ENCODE results near the gene GPR4. TPM values are rescaled to one million over a fixed set of nuclear protein-coding genes. Genes with fewer than 3 reads are reported as not detected.
"Not testable (repeated sequence)": the region's sequence is repeated elsewhere in the genome, so short reads cannot be mapped to it uniquely, and the experiment has no call there.

The GPR4 gene
- total RNA-seq, 1 experiment from 2014 or later = not detected

DNA sequence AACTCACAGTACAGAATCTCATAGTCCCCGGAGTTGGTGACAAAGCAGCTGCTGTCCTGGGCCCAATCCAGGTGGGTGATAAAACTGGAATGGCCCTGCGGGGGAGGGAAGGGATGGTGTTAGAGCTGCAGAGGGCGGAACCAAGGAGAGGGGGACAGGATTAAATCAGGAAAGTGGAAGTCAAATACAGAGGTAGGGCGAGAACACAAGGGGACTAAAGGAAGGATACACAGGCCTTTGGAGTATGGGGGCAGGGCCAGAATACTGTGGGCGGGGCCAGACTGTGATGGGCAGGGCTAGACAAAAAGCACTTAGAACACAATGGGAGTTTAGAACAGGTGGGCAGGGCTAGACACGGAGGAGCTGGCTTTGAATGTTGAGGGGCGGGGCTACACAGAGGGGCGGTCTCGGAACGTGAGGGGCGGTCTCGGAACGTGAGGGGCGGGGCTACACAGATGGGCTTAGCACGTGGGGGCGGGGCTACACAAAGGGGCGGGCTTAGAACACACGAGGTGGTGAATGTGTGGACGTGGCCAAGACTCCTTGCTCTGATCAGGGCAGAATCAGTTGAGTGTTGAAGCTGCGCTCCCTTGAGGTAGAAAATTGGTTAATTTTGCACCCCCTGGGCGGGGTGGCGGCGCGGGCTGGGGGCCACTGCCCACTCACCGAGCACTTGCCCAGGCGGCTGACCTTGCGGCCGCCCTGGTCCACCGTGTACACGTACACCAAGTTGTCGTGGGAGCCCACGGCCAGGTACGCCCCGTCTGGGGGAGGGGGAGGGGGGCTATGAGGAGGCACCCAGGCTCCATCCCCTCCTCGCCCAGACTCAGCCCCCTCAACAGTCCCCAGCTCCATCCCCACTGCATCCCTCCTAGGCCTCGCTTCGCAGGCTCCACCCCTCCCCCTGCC, 14.0 kb upstream of the GPR4 start:
- Mint-ChIP-seq H3K9me3 (ENCODE audit: unreplicated experiment) (no peaks in the 10 kb centered on the region), H3K27me3 (ENCODE audit: insufficient read depth, unreplicated experiment) (no peaks in the 10 kb centered on the region), H3K36me3 (ENCODE audit: insufficient read depth, unreplicated experiment) (peaks cover 94% of the 10 kb centered on the region), H3K27ac (ENCODE audit: low read depth, unreplicated experiment) (peak overlapping the region; percentile 95), H3K4me1 (ENCODE audit: insufficient read depth, unreplicated experiment) (peaks cover 19% of the 10 kb centered on the region), H3K4me3 (ENCODE audit: unreplicated experiment) (no peak overlapping the region)
- TF ChIP-seq, protein P1, sequence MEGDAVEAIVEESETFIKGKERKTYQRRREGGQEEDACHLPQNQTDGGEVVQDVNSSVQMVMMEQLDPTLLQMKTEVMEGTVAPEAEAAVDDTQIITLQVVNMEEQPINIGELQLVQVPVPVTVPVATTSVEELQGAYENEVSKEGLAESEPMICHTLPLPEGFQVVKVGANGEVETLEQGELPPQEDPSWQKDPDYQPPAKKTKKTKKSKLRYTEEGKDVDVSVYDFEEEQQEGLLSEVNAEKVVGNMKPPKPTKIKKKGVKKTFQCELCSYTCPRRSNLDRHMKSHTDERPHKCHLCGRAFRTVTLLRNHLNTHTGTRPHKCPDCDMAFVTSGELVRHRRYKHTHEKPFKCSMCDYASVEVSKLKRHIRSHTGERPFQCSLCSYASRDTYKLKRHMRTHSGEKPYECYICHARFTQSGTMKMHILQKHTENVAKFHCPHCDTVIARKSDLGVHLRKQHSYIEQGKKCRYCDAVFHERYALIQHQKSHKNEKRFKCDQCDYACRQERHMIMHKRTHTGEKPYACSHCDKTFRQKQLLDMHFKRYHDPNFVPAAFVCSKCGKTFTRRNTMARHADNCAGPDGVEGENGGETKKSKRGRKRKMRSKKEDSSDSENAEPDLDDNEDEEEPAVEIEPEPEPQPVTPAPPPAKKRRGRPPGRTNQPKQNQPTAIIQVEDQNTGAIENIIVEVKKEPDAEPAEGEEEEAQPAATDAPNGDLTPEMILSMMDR (IDR thresholded peaks at IDR 0.05; ENCODE audit: unreplicated experiment) = no peak
- BruUV-seq (replicated peaks) = no TSS peak
- ChIA-PET CTCF (interaction anchor here (0.5 to 7.3 kb wide), 6 partner anchors 10 to 608 kb away, joined by 3 to 63 read pairs (median 4); partner anchors contain the start of gene EML2), POLR2A (interaction anchor here (1.2 to 8.7 kb wide), 4 partner anchors 15 to 120 kb away, joined by 3 to 88 read pairs (median 8); no protein-coding TSS in a partner anchor)
- intact Hi-C loops (cut with micrococcal nuclease) = loop anchor here (2.0 kb wide), 1 partner anchor 25 kb away; no protein-coding TSS in a partner anchor
- DNase-seq (ENCODE audit: unreplicated experiment) = peak; percentile 97

DNA sequence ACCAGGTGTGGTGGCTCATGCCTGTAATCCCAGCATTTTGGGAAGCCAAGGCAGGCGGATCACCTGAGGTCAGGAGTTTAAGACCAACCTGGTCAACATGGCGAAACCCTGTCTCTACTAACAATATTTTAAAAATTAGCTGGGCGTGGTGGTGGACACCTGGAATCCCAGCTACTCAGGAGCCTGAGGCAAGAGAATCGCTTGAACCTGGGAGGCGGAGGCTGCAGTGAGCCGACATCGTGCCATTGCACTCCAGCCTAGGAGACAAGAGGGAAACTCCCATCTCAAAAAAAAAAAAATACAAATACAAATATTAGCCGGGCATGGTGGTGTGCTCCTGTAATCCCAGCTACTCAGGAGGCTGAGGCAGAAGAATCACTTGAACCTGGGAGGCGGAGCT, 13.0 kb upstream of the GPR4 start:
- BruUV-seq (replicated peaks); DNase-seq (ENCODE audit: unreplicated experiment); H3K4me3 Mint-ChIP-seq (ENCODE audit: unreplicated experiment); H3K9me3 Mint-ChIP-seq (ENCODE audit: unreplicated experiment); H3K27me3 Mint-ChIP-seq (ENCODE audit: insufficient read depth, unreplicated experiment): not testable (repeated sequence)
- H3K27ac Mint-ChIP-seq (ENCODE audit: low read depth, unreplicated experiment) = peak overlapping the region; percentile 84
- POLR2A ChIA-PET = interaction anchor here (1.1 to 8.7 kb wide), 7 partner anchors 16 to 159 kb away, joined by 3 to 88 read pairs (median 7); partner anchors contain the start of genes EML2 and OPA3
- H3K4me1 Mint-ChIP-seq (ENCODE audit: insufficient read depth, unreplicated experiment) = peaks cover 19% of the 10 kb centered on the region
- intact Hi-C loops (cut with micrococcal nuclease) = loop anchor here (2.0 kb wide), 1 partner anchor 26 kb away; no protein-coding TSS in a partner anchor
- peaks cover 94% of the 10 kb centered on the region for H3K36me3 Mint-ChIP-seq (ENCODE audit: insufficient read depth, unreplicated experiment)
- CTCF ChIA-PET = interaction anchor here (0.6 to 7.3 kb wide), 3 partner anchors 17 to 609 kb away, joined by 3 to 63 read pairs (median 8); partner anchors contain the start of gene EML2

DNA sequence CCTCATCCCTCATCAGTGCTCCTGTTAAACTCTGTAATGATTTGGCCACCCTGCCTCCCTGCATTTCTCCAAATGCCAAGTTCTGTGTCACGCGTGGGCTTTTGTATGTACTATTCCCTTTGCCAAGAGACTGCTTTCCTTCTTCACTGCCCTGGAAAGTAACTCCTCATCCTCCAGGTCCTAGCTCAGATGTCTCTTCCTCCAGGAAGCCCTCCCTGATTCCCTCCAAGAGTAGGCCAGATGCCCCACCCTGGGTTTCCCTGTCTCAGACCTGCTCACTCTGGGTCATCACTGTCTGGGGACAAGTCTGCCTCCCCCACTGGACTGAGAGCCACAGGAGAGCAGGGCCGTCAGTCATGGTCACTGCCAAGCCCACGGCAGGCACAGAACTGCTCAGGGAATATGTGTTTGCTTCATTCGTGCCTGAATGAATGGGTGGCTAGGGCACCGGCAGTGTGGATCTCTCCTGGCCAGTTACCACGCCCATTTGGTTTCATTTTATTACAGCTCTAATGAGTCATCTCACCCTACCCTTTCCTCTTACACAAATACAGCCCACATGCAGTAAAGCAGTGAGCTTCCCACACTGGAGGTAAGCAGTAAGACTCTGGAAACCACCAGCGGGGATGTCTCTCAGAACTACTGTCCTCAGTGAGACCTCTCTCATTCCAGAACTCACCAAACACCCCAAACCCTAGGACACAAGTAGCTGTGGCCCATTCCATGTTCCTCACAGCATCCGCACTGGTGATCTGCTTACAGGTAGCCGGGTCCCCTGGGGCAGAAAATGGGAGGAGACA, 12.1 kb upstream of the GPR4 start:
- TF ChIP-seq, protein P1 (IDR thresholded peaks at IDR 0.05; ENCODE audit: unreplicated experiment) = no peak
- DNase-seq (ENCODE audit: unreplicated experiment) = peak; percentile 96
- H3K4me3 Mint-ChIP-seq (ENCODE audit: unreplicated experiment) = peak overlapping the region; percentile 62
- BruUV-seq (replicated peaks) = TSS peak; percentile 60
- peak overlapping the region; percentile 84 for H3K27ac Mint-ChIP-seq (ENCODE audit: low read depth, unreplicated experiment)
- ChIA-PET CTCF (interaction anchor here (1.0 to 7.3 kb wide), 4 partner anchors 17 to 27 kb away, joined by 3 to 63 read pairs (median 6); partner anchors contain the start of gene EML2), POLR2A (interaction anchor here (0.6 to 8.7 kb wide), 11 partner anchors 11 to 158 kb away, joined by 3 to 88 read pairs (median 5); partner anchors contain the start of genes EML2, OPA3, QPCTL and SNRPD2)
- no peaks in the 10 kb centered on the region for H3K9me3 Mint-ChIP-seq (ENCODE audit: unreplicated experiment)
- intact Hi-C loops (cut with micrococcal nuclease) = loop anchor here (1.0 to 2.0 kb wide), 2 partner anchors 18 to 27 kb away; no protein-coding TSS in a partner anchor
- H3K36me3 Mint-ChIP-seq (ENCODE audit: insufficient read depth, unreplicated experiment) = peaks cover 94% of the 10 kb centered on the region
- H3K27me3 Mint-ChIP-seq (ENCODE audit: insufficient read depth, unreplicated experiment) = no peaks in the 10 kb centered on the region
- peaks cover 19% of the 10 kb centered on the region for H3K4me1 Mint-ChIP-seq (ENCODE audit: insufficient read depth, unreplicated experiment)

DNA sequence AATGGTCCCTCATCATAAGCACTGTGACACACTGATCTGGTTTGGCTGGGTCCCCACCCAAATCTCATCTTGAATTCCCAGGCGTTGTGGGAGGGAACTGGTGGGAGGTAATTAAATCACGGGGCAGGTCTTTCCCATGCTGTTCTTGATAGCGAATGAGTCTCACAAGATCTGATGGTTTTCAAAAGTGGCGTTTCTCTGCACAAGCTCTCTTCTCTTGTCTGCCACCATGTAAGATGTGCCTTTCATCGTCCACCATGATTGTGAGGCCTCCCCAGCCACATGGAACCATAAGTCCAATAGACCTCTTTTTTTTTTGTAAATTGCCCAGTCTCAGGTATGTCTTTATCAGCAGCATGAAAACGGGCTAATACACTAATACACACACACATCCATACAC, 6.9 kb upstream of the GPR4 start:
- H3K27ac Mint-ChIP-seq (ENCODE audit: low read depth, unreplicated experiment) = no peak overlapping the region
- ChIA-PET POLR2A (interaction anchor here (3.0 kb wide), 1 partner anchor 33 kb away, joined by 18 read pairs; no protein-coding TSS in a partner anchor), CTCF (interaction anchor here (0.8 to 5.6 kb wide), 4 partner anchors 10 to 33 kb away, joined by 4 to 99 read pairs (median 6); partner anchors contain the start of gene EML2)
- no peaks in the 10 kb centered on the region for H3K27me3 Mint-ChIP-seq (ENCODE audit: insufficient read depth, unreplicated experiment)
- peaks cover 11% of the 10 kb centered on the region for H3K4me1 Mint-ChIP-seq (ENCODE audit: insufficient read depth, unreplicated experiment)
- H3K4me3 Mint-ChIP-seq (ENCODE audit: unreplicated experiment) = no peak overlapping the region
- intact Hi-C loops (cut with micrococcal nuclease) = loop anchor here (10.0 kb wide), 1 partner anchor 76 kb away; no protein-coding TSS in a partner anchor
- BruUV-seq (replicated peaks) = no TSS peak
- no peak for DNase-seq (ENCODE audit: unreplicated experiment)
- TF ChIP-seq, protein P1 (IDR thresholded peaks at IDR 0.05; ENCODE audit: unreplicated experiment) = no peak
- no peaks in the 10 kb centered on the region for H3K9me3 Mint-ChIP-seq (ENCODE audit: unreplicated experiment)
- peaks cover 64% of the 10 kb centered on the region for H3K36me3 Mint-ChIP-seq (ENCODE audit: insufficient read depth, unreplicated experiment)

All from MCF 10A (cell line).